Naive thymus-derived CD4-positive, alpha-beta T cell (primary cell): Measurements from ENCODE around the gene RGS1. TPM values are rescaled to one million over a fixed set of nuclear protein-coding genes. Genes with fewer than 3 reads are reported as not detected.

Experiments used
- ATAC-seq: fragments of 150-1000 bp; cut with Tn5 transposase; 2 replicates; pipeline ENCODE4 v1.10.0; 2021; ENCODE audit warnings: mild to moderate bottlenecking, moderate library complexity
- CTCF ChIA-PET: fragments of 350-600 bp; sonication (Branson Sonifier 250); formaldehyde crosslinking; loops from one replicate; lab custom pipeline; 2021; ENCODE audit warnings: antibody characterized with exemption; lab: Charles Lee
- POLR2A ChIA-PET: fragments of 350-600 bp; sonication (Branson Sonifier 250); formaldehyde crosslinking; loops from one replicate; lab custom pipeline; 2021; ENCODE audit warnings: antibody characterized with exemption, inconsistent platforms; lab: Charles Lee
- DNase-seq, 9 donors: peaks; one replicate each; pipeline versions ENCODE4 v3.0.0 to v3.0.0-alpha.2; 2020 to 2022; ENCODE audit warnings: mixed read lengths in 1 of 9
- H3K27ac ChIP-seq: one replicate; pipeline ENCODE4 v1.7.0; 2013; ENCODE audit warnings: mild to moderate bottlenecking, low read depth, low read length, moderate library complexity
- H3K27me3 ChIP-seq, 2 donors: one replicate each; pipeline ENCODE4 v1.7.0; 2013; ENCODE audit warnings: low read length in 2 of 2, mild to moderate bottlenecking in 2 of 2, moderate library complexity in 2 of 2; ENCODE audit not compliant: control insufficient read depth in 2 of 2, insufficient read depth in 2 of 2
- H3K36me3 ChIP-seq, 3 experiments: 1 replicate in 2 of 3; 2 replicates in 1 of 3; pipeline ENCODE4 v1.7.0; 2013; ENCODE audit warnings: low read length in 3 of 3, mild to moderate bottlenecking in 3 of 3, moderate library complexity in 1 of 3; ENCODE audit not compliant: insufficient read depth in 3 of 3, control insufficient read depth in 2 of 3
- H3K4me1 ChIP-seq, 2 donors: one replicate each; pipeline ENCODE4 v1.7.0; 2013; ENCODE audit warnings: low read length in 2 of 2, mild to moderate bottlenecking in 2 of 2, moderate library complexity in 1 of 2; ENCODE audit not compliant: control insufficient read depth in 2 of 2, insufficient read depth in 2 of 2
- H3K4me3 ChIP-seq: 2 replicates; pipeline ENCODE4 v1.7.0; 2013; ENCODE audit warnings: mild to moderate bottlenecking, low read length
- H3K9me3 ChIP-seq, 3 experiments: 1 replicate in 2 of 3; 2 replicates in 1 of 3; pipeline ENCODE4 v1.7.0; 2013; ENCODE audit warnings: low read length in 3 of 3; ENCODE audit not compliant: control insufficient read depth in 2 of 3
- H3K27ac Mint-ChIP-seq, 9 donors: one replicate each; pipeline ENCODE4 v1.8.0; 2020 to 2022; ENCODE audit warnings: mixed read lengths in 9 of 9, mild to moderate bottlenecking in 8 of 9, moderate library complexity in 5 of 9, inconsistent platforms in 2 of 9
- H3K27me3 Mint-ChIP-seq, 5 donors: one replicate each; pipeline ENCODE4 v1.8.0; 2021 to 2022; ENCODE audit warnings: mixed read lengths in 5 of 5, mild to moderate bottlenecking in 1 of 5
- H3K36me3 Mint-ChIP-seq, 5 donors: one replicate each; pipeline ENCODE4 v1.8.0; 2020 to 2022; ENCODE audit warnings: mixed read lengths in 5 of 5, mild to moderate bottlenecking in 3 of 5, inconsistent platforms in 1 of 5
- H3K4me1 Mint-ChIP-seq, 7 donors: one replicate each; pipeline ENCODE4 v1.8.0; 2020 to 2022; ENCODE audit warnings: mixed read lengths in 7 of 7, mild to moderate bottlenecking in 3 of 7, inconsistent platforms in 1 of 7
- H3K4me3 Mint-ChIP-seq, 10 donors: one replicate each; pipeline ENCODE4 v1.8.0; 2020 to 2022; ENCODE audit warnings: mild to moderate bottlenecking in 10 of 10, mixed read lengths in 10 of 10, moderate library complexity in 6 of 10, inconsistent platforms in 2 of 10
- H3K9me3 Mint-ChIP-seq, 11 donors: one replicate each; pipeline ENCODE4 v1.8.0; 2020 to 2022; ENCODE audit warnings: mixed read lengths in 11 of 11, mild to moderate bottlenecking in 4 of 11, inconsistent platforms in 1 of 11, moderate library complexity in 1 of 11
- intact Hi-C, 2 donors: fragments of 100-400 bp; cut with micrococcal nuclease; formaldehyde crosslinking; loops; one replicate each; pipeline ENCODE4 v1.15.1; 2023
- polyA plus RNA-seq, 2 donors: library from polyadenylated mRNA; unstranded; fragments of 300-500 nt; fragmentation: Illumina TruSeq; gene quantifications; one replicate each; pipeline ENCODE4 v1.2.3, GENCODE V29; 2021
- total RNA-seq, 6 experiments: library from RNA in 5 of 6; stranded (reverse) in 5 of 6; gene quantifications; 1 replicate in 5 of 6; 2 replicates in 1 of 6; pipeline ENCODE4 v1.2.3 and lab custom pipeline; 2021 to 2026

RGS1 gene
- total and polyA plus RNA-seq, 7 experiments from 2014 or later = 3.4 to 607 (median 14.3) TPM

GRCh38 chr1:192592981-192593708, 17.6 kb downstream of the RGS1 start:
- Histone ChIP-seq H3K4me3 (no peak overlapping the region), H3K27ac (no peak overlapping the region), H3K9me3 (no peaks in the 10 kb centered on the region), H3K36me3 (no peaks in the 10 kb centered on the region), H3K27me3 (no peaks in the 10 kb centered on the region), H3K4me1 (no peaks in the 10 kb centered on the region)
- H3K27me3 Mint-ChIP-seq = peaks cover 0 to 27% (median 6%) of the 10 kb centered on the region in 5 donors
- DNase-seq (no peak), ATAC-seq (no peak)
- intact Hi-C loops = no loop called here
- POLR2A ChIA-PET = no interaction called here
- no peak overlapping the region for H3K4me3 Mint-ChIP-seq
- CTCF ChIA-PET = interaction anchor here (0.7 kb wide), 1 partner anchor 218 kb away, joined by 3 read pairs; no protein-coding TSS in a partner anchor
- H3K4me1 Mint-ChIP-seq = peaks cover 0 to 2% (median 0%) of the 10 kb centered on the region in 7 donors
- H3K36me3 Mint-ChIP-seq = no peaks in the 10 kb centered on the region
- H3K27ac Mint-ChIP-seq = no peak overlapping the region
- no peaks in the 10 kb centered on the region for H3K9me3 Mint-ChIP-seq

- Mint-ChIP-seq H3K4me1 (peaks cover 0 to 2% (median 0%) of the 10 kb centered on the region in 7 donors), H3K27me3 (peaks cover 0 to 16% (median 6%) of the 10 kb centered on the region in 5 donors), H3K4me3 (no peak overlapping the region), H3K27ac (no peak overlapping the region), H3K9me3 (no peaks in the 10 kb centered on the region), H3K36me3 (no peaks in the 10 kb centered on the region)
- Histone ChIP-seq H3K4me1 (no peaks in the 10 kb centered on the region), H3K27me3 (no peaks in the 10 kb centered on the region), H3K27ac (no peak overlapping the region), H3K9me3 (no peaks in the 10 kb centered on the region), H3K4me3 (no peak overlapping the region), H3K36me3 (no peaks in the 10 kb centered on the region)
- ChIA-PET CTCF (interaction anchor here (0.6 to 1.4 kb wide), 2 partner anchors 13 to 121 kb away, joined by 3 to 5 read pairs; no protein-coding TSS in a partner anchor), POLR2A (no interaction called here)
- intact Hi-C loops = no loop called here
- DNase-seq (no peak), ATAC-seq (no peak)
Observed at GRCh38 chr1:192595299-192595698, 19.7 kb downstream of the RGS1 start.

- no peaks in the 10 kb centered on the region for H3K9me3 Mint-ChIP-seq
- H3K4me3 Mint-ChIP-seq = no peak overlapping the region
- no peaks in the 10 kb centered on the region for H3K27me3 ChIP-seq
- H3K27ac ChIP-seq = no peak overlapping the region
- H3K9me3 ChIP-seq = no peaks in the 10 kb centered on the region
- peaks cover 0 to 12% (median 5%) of the 10 kb centered on the region in 5 donors for H3K27me3 Mint-ChIP-seq
- H3K4me3 ChIP-seq = no peak overlapping the region
- peaks cover 0 to 14% (median 0%) of the 10 kb centered on the region in 7 donors for H3K4me1 Mint-ChIP-seq
- ATAC-seq (no peak), DNase-seq (no peak)
- no peaks in the 10 kb centered on the region for H3K36me3 Mint-ChIP-seq
- no peaks in the 10 kb centered on the region for H3K36me3 ChIP-seq
- intact Hi-C loops = no loop called here
- POLR2A ChIA-PET = no interaction called here
- CTCF ChIA-PET = interaction anchor here (0.5 kb wide), 1 partner anchor 197 kb away, joined by 5 read pairs; no protein-coding TSS in a partner anchor
- H3K4me1 ChIP-seq = peaks cover 0 to 5% of the 10 kb centered on the region in 2 donors
- no peak overlapping the region for H3K27ac Mint-ChIP-seq
Observed at GRCh38 chr1:192598589-192598988, 23.0 kb downstream of the RGS1 start.

- intact Hi-C loops = no loop called here
- H3K4me3 ChIP-seq = no peak overlapping the region
- Mint-ChIP-seq H3K27me3 (peaks cover 0 to 10% (median 0%) of the 10 kb centered on the region in 5 donors), H3K4me1 (peaks cover 0 to 15% (median 0%) of the 10 kb centered on the region in 7 donors), H3K27ac (no peak overlapping the region), H3K9me3 (no peaks in the 10 kb centered on the region), H3K4me3 (no peak overlapping the region), H3K36me3 (no peaks in the 10 kb centered on the region)
- ChIA-PET CTCF (no interaction called here), POLR2A (no interaction called here)
- no peaks in the 10 kb centered on the region for H3K36me3 ChIP-seq
- ATAC-seq (no peak), DNase-seq (no peak)
- no peaks in the 10 kb centered on the region for H3K9me3 ChIP-seq
- no peaks in the 10 kb centered on the region for H3K27me3 ChIP-seq
- peaks cover 0 to 5% of the 10 kb centered on the region in 2 donors for H3K4me1 ChIP-seq
- H3K27ac ChIP-seq = no peak overlapping the region
Observed at GRCh38 chr1:192600275-192600674, 24.7 kb downstream of the RGS1 start.

- intact Hi-C loops = no loop called here
- no peaks in the 10 kb centered on the region for H3K27me3 ChIP-seq
- no peak overlapping the region for H3K4me3 ChIP-seq
- ATAC-seq (peak; percentile 33), DNase-seq (no peak)
- no peaks in the 10 kb centered on the region for H3K9me3 ChIP-seq
- no peak overlapping the region for H3K27ac Mint-ChIP-seq
- H3K4me3 Mint-ChIP-seq = no peak overlapping the region
- peaks cover 0 to 8% (median 0%) of the 10 kb centered on the region in 5 donors for H3K27me3 Mint-ChIP-seq
- H3K27ac ChIP-seq = no peak overlapping the region
- no peaks in the 10 kb centered on the region for H3K9me3 Mint-ChIP-seq
- H3K4me1 Mint-ChIP-seq = peaks cover 0 to 15% (median 0%) of the 10 kb centered on the region in 7 donors
- peaks cover 0 to 5% of the 10 kb centered on the region in 2 donors for H3K4me1 ChIP-seq
- H3K36me3 Mint-ChIP-seq = no peaks in the 10 kb centered on the region
- ChIA-PET CTCF (no interaction called here), POLR2A (no interaction called here)
- H3K36me3 ChIP-seq = no peaks in the 10 kb centered on the region
Observed at GRCh38 chr1:192601143-192601542, 25.6 kb downstream of the RGS1 start.

GRCh38 chr1:192601567-192601966, 26.0 kb downstream of the RGS1 start:
- intact Hi-C loops = no loop called here
- Mint-ChIP-seq H3K4me1 (peaks cover 0 to 15% (median 0%) of the 10 kb centered on the region in 7 donors), H3K9me3 (no peaks in the 10 kb centered on the region), H3K27me3 (peaks cover 0 to 6% (median 0%) of the 10 kb centered on the region in 5 donors), H3K36me3 (no peaks in the 10 kb centered on the region), H3K27ac (no peak overlapping the region), H3K4me3 (no peak overlapping the region)
- H3K27ac ChIP-seq = no peak overlapping the region
- H3K9me3 ChIP-seq = no peaks in the 10 kb centered on the region
- POLR2A ChIA-PET = no interaction called here
- peaks cover 0 to 5% of the 10 kb centered on the region in 2 donors for H3K4me1 ChIP-seq
- CTCF ChIA-PET = no interaction called here
- DNase-seq = no peak
- H3K4me3 ChIP-seq = no peak overlapping the region
- H3K36me3 ChIP-seq = no peaks in the 10 kb centered on the region
- H3K27me3 ChIP-seq = no peaks in the 10 kb centered on the region
- ATAC-seq = no peak

- H3K4me3 Mint-ChIP-seq = no peak overlapping the region
- no peaks in the 10 kb centered on the region for H3K9me3 ChIP-seq
- ChIA-PET CTCF (no interaction called here), POLR2A (no interaction called here)
- H3K27me3 ChIP-seq = no peaks in the 10 kb centered on the region
- peaks cover 0 to 2% (median 0%) of the 10 kb centered on the region in 5 donors for H3K27me3 Mint-ChIP-seq
- DNase-seq = no peak
- no peak overlapping the region for H3K4me3 ChIP-seq
- H3K36me3 ChIP-seq = no peaks in the 10 kb centered on the region
- no peak for ATAC-seq
- H3K9me3 Mint-ChIP-seq = no peaks in the 10 kb centered on the region
- H3K4me1 ChIP-seq = peaks cover 0 to 5% of the 10 kb centered on the region in 2 donors
- no peak overlapping the region for H3K27ac ChIP-seq
- intact Hi-C loops = no loop called here
- peaks cover 0 to 15% (median 0%) of the 10 kb centered on the region in 7 donors for H3K4me1 Mint-ChIP-seq
- no peak overlapping the region for H3K27ac Mint-ChIP-seq
- no peaks in the 10 kb centered on the region for H3K36me3 Mint-ChIP-seq
Observed at GRCh38 chr1:192602757-192603156, 27.2 kb downstream of the RGS1 start.
